Suprapubic skin (tissue), 4 donors: ENCODE data around the gene LITAFD.

Experiments
- EP300 ChIP-seq: sonication (generic); formaldehyde crosslinking; IDR thresholded peaks from one replicate; pipeline ENCODE4 v1.6.1; 2017; ENCODE audit warnings: antibody characterized with exemption
- POLR2A ChIP-seq, 2 donors: fragments of 450-650 bp; IDR thresholded peaks; one replicate each; pipeline ENCODE4 v1.6.1; 2017; ENCODE audit warnings: antibody characterized with exemption in 2 of 2, mild to moderate bottlenecking in 2 of 2, moderate library complexity in 2 of 2
- POLR2AphosphoS5 ChIP-seq, 3 donors: sonication (generic); formaldehyde crosslinking; IDR thresholded peaks; one replicate each; pipeline ENCODE4 v1.6.1; 2017; ENCODE audit warnings: antibody characterized with exemption in 3 of 3
- TF ChIP-seq, protein P1 (sequence below), 2 donors: fragments of 200-600 bp in 1 of 2; fragments of 450-650 bp in 1 of 2; sonication (generic) in 1 of 2; IDR thresholded peaks; one replicate each; pipeline ENCODE4 v1.5.1; 2016 to 2019; ENCODE audit warnings: antibody characterized with exemption in 2 of 2, mild to moderate bottlenecking in 1 of 2, moderate library complexity in 1 of 2

- TF ChIP-seq, protein P1, sequence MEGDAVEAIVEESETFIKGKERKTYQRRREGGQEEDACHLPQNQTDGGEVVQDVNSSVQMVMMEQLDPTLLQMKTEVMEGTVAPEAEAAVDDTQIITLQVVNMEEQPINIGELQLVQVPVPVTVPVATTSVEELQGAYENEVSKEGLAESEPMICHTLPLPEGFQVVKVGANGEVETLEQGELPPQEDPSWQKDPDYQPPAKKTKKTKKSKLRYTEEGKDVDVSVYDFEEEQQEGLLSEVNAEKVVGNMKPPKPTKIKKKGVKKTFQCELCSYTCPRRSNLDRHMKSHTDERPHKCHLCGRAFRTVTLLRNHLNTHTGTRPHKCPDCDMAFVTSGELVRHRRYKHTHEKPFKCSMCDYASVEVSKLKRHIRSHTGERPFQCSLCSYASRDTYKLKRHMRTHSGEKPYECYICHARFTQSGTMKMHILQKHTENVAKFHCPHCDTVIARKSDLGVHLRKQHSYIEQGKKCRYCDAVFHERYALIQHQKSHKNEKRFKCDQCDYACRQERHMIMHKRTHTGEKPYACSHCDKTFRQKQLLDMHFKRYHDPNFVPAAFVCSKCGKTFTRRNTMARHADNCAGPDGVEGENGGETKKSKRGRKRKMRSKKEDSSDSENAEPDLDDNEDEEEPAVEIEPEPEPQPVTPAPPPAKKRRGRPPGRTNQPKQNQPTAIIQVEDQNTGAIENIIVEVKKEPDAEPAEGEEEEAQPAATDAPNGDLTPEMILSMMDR (IDR thresholded peaks at IDR 0.05), result no peak
- TF ChIP-seq POLR2AphosphoS5 (IDR thresholded peaks at IDR 0.05), result no peak
- TF ChIP-seq EP300, result no peak
- no peak for TF ChIP-seq POLR2A (IDR thresholded peaks at IDR 0.05)
Observed at GRCh38 chr16:8887431-8887765, 5.2 kb downstream of the LITAFD start.
